PFSK-1 (cell line): Measurements from ENCODE around the gene WDPCP.

Source experiments
- FOXP2 ChIP-seq: optimal IDR thresholded peaks from 2 replicates; pipeline ENCODE3; 2011; ENCODE audit warnings: borderline replicate concordance, control low read depth, inconsistent platforms; ENCODE audit not compliant: insufficient read depth; ENCODE audit errors: extremely low read length, extremely low read depth
- POLR2AphosphoS5 ChIP-seq: IDR thresholded peaks from 2 replicates; pipeline ENCODE4 v1.6.1; 2012; ENCODE audit warnings: low read depth, mild to moderate bottlenecking, control low read depth, low read length, moderate library complexity
- SIN3A ChIP-seq: IDR thresholded peaks from 2 replicates; pipeline ENCODE4 v1.6.1; 2012; ENCODE audit warnings: mild to moderate bottlenecking, low read length, moderate library complexity, borderline replicate concordance; ENCODE audit not compliant: insufficient read depth
- TAF1 ChIP-seq: IDR thresholded peaks from 2 replicates; pipeline ENCODE4 v1.6.1; 2012; ENCODE audit warnings: low read length, control low read depth, borderline replicate concordance; ENCODE audit not compliant: insufficient read depth
- TF ChIP-seq, protein P1 (sequence below), 2 experiments: IDR thresholded peaks; 2 replicates each; pipeline versions ENCODE4 v1.6.1 to v1.8.0; 2011 to 2012; ENCODE audit warnings: low read depth in 2 of 2, low read length in 2 of 2, control low read depth in 1 of 2, inconsistent platforms in 1 of 2, mild to moderate bottlenecking in 1 of 2, moderate library complexity in 1 of 2; ENCODE audit not compliant: insufficient read depth in 1 of 2

WDPCP gene

DNA sequence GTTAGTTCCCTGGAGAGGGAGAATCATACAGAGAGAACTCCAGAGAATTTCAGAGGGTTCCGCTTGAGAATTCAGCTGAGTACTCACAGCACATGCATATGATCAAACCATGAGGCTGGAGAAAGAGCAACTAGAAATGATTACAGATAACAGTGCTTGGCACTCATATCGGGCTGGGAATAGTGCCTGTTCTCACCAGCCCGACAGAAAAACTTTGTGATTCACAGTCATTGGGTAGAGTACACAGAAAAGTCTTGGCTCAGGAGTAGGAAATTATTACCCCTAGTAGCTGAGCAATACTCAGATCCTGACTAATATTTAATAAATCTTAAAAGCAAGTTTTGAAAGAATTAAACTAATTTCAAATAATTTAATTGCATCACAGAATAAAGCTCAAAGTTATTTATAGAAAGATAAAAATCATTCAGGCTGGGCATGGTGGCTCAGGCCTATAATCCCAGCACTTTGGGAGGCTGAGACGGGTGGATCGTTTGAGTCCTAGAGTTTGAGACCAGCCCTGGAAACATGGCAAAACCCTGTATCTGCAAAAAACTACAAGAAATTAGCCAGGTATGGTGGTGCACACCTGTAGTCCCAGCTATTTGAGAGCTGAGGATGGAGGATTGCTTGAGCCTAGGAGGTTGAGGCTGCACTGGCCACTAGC, 6.8 kb downstream of the WDPCP start:
- TF ChIP-seq SIN3A: no peak
- TF ChIP-seq FOXP2: no peak
- no peak for TF ChIP-seq TAF1

DNA sequence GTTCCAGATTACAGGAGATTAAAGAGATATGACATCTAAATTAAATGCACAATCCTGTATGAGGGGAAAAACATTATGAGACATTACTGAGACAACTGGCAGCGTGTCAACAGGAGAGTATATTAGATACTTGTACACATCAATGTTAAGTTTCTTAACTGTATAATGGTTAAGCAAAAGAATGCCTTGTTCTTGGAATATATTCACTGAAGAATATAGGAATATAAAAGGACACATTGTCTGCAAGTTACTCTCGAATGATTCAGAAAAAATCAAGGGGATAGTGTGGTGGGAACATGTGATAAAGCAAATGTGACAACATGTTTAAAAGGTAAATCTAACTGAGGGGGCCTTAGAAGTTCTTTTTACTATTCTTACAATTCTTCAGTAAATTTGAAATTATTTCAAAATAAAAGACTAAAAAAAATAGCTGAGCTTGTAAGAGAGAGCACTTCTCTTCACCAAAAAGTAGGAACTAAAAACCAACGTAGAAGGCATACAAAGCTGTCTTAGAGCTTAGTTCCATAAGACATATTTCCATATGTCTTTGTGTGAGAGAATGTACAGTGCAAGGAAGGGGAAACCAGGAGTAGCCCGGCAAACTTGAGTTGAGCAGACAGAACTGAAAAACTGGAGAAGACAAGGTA, 7.5 kb downstream of the WDPCP start:
- TF ChIP-seq TAF1: no peak
- no peak for TF ChIP-seq FOXP2
- TF ChIP-seq POLR2AphosphoS5: no peak
- no peak for TF ChIP-seq SIN3A
- TF ChIP-seq, protein P1, sequence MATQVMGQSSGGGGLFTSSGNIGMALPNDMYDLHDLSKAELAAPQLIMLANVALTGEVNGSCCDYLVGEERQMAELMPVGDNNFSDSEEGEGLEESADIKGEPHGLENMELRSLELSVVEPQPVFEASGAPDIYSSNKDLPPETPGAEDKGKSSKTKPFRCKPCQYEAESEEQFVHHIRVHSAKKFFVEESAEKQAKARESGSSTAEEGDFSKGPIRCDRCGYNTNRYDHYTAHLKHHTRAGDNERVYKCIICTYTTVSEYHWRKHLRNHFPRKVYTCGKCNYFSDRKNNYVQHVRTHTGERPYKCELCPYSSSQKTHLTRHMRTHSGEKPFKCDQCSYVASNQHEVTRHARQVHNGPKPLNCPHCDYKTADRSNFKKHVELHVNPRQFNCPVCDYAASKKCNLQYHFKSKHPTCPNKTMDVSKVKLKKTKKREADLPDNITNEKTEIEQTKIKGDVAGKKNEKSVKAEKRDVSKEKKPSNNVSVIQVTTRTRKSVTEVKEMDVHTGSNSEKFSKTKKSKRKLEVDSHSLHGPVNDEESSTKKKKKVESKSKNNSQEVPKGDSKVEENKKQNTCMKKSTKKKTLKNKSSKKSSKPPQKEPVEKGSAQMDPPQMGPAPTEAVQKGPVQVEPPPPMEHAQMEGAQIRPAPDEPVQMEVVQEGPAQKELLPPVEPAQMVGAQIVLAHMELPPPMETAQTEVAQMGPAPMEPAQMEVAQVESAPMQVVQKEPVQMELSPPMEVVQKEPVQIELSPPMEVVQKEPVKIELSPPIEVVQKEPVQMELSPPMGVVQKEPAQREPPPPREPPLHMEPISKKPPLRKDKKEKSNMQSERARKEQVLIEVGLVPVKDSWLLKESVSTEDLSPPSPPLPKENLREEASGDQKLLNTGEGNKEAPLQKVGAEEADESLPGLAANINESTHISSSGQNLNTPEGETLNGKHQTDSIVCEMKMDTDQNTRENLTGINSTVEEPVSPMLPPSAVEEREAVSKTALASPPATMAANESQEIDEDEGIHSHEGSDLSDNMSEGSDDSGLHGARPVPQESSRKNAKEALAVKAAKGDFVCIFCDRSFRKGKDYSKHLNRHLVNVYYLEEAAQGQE (IDR thresholded peaks at IDR 0.05; ENCODE audit: insufficient read depth in 1 of 2, low read depth in 2 of 2, low read length in 2 of 2): no peak

DNA sequence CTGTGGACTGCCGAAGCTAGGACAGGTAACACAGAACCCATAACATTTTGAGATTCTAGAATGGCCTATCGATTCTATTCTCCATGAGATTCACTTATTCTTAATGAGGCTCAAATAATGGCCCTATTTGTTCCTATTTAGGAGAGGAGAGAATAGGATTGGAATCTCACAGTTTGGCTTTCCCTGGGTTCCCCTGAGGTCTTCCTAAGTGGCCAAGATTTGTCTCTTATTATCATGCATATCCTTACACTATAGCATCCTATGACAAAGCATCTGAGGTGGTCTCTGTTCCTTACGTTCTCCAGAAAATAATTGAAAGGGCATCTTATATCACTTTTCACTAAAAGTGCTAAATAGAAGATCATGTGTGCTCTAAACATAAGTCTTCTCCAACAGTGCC, 9.5 kb downstream of the WDPCP start:
- TF ChIP-seq TAF1 (no peak), FOXP2 (no peak), SIN3A (no peak), POLR2AphosphoS5 (no peak)
- TF ChIP-seq, protein P1 (IDR thresholded peaks at IDR 0.05; ENCODE audit: insufficient read depth in 1 of 2, low read depth in 2 of 2, low read length in 2 of 2): no peak

DNA sequence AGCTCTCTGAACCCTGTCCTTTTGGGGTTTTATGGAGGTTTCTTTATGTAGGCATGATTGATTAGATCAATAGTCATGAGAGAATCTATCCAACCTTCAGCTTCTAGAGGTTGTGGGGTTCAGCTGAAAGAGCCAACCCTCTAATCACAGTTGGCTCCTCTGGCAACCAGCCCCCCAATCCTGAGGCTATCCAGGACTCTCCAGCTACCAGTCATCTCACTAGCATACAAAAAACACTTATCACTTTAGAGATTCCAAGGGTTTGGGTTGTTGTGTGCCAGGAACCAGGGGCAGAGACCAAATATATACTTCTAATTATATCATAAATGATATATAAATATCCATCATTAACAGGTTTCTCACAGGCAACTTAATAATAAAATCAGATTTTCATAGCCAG, 11.7 kb downstream of the WDPCP start:
- TF ChIP-seq TAF1: no peak
- no peak for TF ChIP-seq POLR2AphosphoS5
- no peak for TF ChIP-seq SIN3A
- TF ChIP-seq, protein P1 (IDR thresholded peaks at IDR 0.05; ENCODE audit: insufficient read depth in 1 of 2, low read depth in 2 of 2, low read length in 2 of 2): no peak
- TF ChIP-seq FOXP2: no peak

DNA sequence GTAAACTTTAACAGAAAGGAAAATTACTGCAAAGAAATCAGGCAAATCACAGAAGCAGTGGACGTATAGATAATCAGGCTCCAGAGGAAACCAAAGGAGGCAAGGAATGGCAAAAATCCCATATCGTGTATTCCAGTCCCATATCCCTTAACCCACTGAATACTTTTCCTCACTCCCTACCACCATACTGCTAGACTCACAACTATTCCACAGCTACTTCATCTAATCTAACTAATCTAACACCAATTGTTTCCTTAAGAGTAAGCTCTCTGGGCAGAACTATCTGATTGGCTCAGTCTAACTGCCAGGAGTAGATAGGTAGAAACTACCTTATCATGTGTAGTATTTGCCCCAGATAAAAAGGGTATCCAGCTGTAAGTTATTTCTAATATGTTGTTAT, 16.3 kb downstream of the WDPCP start:
- TF ChIP-seq SIN3A: no peak

DNA sequence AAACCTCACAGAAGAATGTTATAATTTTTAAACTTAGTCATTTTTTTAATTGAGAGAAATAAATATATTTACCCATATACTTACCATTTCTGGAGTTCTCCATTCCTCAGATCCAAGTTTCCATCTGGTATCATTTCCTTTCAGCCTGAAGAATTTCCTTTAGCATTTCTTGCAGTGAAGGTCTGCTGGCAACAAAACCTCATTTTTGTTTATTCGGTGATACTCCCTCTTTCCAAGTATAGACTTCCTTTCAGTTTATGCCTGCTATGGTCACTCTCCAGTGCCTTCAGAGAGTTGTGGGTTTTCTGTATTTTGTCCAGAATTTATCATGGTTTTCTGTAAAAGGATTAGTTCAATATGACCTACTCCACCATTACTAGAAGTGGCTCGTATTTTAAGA, 17.0 kb downstream of the WDPCP start:
- TF ChIP-seq SIN3A (no peak), POLR2AphosphoS5 (no peak), FOXP2 (no peak), TAF1 (no peak)
- TF ChIP-seq, protein P1 (IDR thresholded peaks at IDR 0.05; ENCODE audit: insufficient read depth in 1 of 2, low read depth in 2 of 2, low read length in 2 of 2): no peak
